ENCODE results near the gene UBE3C. TPM values are rescaled to one million over a fixed set of nuclear protein-coding genes. Genes with fewer than 3 reads are reported as not detected.
"Not testable (repeated sequence)": the region's sequence is repeated elsewhere in the genome, so short reads cannot be mapped to it uniquely, and the experiment has no call there.

The UBE3C gene
- total RNA-seq, 1 donor from 2014 or later: 108 TPM

DNA sequence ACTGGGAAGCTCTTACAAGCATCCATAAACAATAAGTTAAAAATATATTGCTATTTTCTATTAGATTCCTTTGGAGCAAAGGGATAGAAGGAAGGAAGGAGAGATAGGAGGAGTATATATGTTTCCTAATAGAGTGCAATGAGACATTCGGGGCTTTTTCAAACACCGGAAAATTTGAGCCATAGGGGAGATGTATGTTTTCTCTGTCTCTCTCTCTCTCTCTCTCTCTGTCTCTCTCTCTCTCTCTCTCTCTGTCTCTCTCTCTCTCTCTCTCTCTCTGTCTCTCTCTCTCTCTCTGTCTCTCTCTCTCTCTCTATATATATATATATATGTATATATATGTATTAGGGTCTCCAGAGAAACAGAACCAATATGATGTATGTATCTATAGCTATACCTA lies 7.9 kb upstream of the UBE3C start:
- DNase-seq: not testable (repeated sequence)

DNA sequence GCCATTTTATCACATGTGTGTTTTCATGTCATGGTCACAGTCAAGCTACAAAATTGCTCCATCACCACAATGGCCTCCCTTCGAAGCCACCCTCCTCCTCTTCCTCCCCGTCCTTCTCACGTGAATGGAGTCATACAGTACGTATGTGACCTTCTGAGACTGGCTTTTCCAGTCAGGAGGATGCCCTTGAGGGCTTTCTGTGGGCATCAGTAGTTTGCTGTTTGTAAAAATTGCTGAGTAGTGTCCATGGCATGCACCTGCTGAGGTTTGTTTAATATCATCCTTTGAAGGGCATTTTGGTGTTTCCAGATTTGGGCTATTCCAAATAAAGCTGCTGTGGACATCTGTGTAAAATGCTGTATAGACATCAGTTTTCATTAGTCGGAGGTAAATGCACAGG lies 5.9 kb upstream of the UBE3C start:
- no peak for DNase-seq

DNA sequence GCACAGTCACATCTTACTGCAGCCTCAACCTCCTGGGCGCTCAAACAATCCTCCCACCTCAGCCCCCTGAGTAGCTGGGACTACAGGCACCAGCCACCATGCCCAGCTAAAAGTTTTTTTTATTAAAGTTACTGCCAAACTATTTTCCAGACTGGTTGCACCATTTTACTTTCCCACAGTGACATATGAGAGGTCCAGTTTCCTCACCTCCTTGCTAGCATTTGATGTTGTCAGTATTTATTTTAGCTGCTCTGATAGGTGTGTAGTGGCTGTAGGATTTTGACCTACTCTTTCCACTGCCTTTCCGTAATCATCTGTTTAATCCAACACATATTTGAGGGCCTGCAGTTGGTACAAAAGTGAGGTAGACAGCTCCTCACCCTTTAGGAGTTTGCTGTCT lies 5.4 kb upstream of the UBE3C start:
- DNase-seq: no peak

DNA sequence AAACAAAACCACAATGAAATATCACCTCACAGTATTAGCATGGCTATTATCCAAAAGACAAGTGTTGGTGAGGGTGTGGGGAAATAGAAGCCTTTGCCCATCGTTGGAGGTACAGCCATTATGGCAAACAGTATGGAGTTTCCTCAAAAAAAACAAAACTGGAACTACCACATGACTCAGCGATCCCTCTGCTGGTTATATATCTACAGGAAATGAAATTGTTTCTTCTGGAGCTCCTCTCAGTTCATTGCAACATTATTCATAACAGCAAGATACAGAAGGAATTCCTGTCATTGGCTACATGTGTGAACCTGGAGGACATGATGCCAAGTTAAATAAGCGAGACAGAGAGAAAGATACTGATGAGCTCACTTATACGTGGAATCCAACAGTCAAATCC lies 2.4 kb upstream of the UBE3C start:
- DNase-seq: no peak

DNA sequence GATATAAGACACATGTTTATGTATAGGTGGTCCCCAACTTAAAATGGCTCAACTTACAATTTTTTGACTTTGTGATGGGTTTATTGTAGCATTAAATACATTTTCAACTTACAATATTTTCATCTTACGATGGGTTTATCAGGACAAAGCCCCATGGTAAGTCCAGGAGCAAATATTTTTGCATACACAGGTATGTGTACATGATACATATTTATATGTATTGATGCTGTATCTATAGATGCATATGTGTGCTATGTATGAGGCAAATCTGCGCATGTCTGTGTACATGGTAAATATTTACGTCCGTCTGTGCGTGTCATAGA lies 664 bp upstream of the UBE3C start:
- no peak for DNase-seq

DNA sequence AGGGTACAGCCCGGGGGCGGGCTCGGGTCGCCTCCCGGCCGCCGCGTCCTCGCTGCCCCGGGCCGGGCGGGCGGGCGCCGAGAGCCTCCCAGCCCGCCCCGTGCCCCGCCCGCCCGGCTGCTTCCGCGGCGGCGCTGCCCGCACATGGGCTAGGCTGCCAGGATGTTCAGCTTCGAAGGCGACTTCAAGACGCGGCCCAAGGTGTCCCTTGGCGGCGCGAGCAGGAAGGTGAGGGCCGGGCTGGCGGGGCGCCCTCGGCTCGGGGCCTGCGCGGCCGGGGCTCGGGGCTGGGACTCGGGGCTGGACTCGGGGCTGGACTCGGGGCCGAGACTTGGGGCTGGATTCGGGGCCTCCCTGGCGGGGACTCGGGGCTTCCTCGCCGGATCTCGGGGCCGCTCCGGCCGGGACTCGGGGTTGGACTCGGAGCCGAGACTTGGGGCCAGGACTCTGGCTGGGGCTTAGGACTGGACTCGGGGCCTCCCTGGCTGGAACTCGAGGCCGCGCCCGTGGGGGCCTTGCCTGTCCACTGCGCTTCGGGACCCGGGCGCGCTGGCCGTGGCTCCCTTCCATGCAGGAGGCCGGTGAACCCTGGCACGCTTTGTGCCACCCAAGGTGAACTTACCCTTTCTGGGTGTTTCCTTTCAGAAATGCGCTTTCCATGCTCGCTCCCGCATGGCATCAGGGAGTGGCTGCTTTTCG lies 534 bp downstream of the UBE3C start:
- no peak for DNase-seq

DNA sequence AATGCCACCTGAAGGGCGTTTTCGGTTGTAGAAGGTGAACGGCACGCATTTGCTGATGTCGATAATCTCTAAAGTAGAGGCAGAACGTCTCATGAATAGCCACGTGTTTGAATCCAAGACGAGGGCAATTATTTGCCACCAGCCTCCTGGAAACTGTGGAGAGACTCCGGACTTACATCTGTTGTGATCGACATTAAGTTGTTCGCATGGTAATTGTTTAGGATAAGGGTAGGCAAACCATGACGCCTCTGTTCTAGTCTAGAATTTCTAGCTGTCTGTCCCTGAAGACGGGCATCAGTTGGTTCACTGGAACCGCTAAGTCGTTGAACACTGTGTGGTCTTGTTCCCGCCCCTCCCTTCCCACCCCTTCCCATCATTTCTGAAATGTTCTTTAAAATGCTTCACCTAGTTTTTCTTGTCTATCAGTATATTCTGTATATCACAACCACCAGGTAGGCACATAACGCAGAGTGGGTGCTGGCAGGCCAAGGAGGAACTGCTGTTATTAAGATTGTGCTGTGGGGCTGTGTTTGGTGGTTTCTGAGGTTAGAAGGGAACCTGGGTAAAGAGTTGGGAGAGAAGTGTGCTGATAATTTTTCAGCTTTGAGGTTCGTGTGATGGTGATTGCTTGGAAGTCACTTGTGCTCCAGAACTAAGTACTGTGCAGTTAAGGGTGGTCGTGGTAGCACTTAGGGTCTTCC lies 1.2 kb downstream of the UBE3C start:
- DNase-seq: no peak

DNA sequence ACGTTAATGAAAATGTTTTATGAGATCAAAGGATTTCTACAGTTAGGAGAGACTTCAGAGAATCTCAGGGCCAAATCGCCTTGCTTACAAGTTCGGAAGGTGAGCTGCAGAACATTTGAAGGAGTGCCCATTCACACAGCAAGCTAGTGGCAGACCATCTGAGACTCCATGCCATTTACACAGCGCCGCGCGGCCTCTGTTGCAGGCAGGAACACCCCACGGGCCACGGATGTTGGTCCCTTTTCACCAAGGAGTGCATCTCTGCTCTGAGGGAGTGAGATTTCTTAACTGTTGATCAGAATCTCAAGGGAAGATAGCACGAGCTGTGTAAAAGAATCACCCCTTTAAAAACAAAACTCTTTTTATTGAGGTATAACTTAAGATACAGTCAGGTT lies 1.8 kb downstream of the UBE3C start:
- DNase-seq: no peak

DNA sequence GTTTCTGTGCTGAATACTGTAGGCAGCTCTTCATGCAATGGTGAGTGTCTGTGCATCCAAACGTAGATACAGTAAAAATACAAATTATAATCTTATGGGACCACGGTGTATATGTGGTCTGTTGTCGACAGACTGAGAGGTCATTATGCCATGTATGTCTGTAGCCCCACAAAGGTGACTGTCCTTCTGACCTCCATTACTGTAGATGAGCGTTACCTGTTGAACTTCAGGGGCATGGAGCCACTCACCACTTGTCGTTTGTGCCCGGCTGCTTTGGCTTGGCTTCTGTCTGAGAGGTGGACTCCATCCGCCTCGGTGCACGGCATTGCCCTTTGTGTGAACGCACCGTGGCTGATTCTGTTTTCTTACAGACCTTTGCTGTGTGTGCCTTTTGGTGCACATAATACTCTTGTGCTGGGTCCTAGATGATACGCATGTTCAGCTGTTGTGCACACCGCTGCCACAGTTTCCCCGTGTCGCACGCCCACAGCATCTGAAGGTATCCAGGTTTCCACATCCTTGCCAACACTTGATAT lies 2.9 kb downstream of the UBE3C start:
- DNase-seq: no peak

DNA sequence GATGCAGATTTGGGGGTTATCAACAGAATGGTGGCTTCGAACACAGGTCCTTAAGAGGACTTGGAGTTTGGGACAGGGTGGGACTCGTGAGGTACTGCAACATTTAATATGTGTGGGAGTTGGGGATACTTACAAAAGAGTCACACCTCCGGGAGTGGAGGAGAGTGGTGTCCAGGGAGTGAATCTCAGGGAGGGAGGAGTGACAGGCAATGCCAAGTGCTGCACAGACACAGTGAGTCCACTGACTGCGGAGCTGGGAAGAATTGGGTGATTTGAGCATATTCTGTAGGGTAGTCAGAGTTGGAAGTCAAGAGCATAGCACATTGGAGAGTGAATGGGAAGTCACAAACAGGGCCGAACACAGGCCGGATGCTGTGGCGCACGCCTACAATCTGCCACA lies 5.1 kb downstream of the UBE3C start:
- no peak for DNase-seq

DNA sequence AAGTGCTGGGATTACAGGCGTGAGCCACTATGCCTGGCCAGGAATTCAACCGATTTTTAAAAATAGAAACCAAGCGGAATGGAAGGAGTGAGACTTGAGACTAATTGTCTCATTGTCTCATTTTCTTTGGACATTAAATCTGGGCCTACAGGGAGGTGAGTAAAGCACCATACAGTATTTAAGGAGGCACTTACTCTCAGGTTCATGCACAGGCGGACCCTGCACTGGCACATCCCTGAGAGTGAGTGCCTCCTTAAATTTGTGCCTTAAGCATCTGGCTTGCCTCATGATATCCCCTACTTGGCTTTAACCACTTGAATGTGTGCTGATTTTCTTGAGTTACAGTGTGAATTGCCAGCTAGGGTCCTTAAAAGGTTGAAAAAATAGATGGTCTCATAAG lies 10.6 kb downstream of the UBE3C start:
- DNase-seq: no peak

DNA sequence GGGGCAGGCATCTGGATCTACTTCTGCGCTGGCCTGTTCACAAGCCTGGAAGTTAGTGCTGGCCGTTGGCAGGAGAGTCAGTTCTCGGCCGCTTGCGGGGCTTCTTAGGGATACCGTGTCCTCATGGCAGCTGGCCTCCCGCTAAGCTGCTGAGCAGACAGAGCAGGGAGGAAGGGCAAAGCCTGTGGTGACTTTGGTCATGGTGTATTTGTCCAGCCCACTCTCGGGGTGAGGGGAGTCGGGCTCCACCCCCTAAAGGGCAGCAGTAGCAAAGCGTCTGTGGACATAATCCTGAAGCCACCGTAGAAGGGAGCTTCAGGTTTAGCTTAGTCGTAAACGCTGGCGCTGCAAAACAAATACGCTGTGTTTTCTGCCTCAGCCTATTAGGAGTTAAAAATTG lies 12.2 kb downstream of the UBE3C start:
- DNase-seq: no peak

DNA sequence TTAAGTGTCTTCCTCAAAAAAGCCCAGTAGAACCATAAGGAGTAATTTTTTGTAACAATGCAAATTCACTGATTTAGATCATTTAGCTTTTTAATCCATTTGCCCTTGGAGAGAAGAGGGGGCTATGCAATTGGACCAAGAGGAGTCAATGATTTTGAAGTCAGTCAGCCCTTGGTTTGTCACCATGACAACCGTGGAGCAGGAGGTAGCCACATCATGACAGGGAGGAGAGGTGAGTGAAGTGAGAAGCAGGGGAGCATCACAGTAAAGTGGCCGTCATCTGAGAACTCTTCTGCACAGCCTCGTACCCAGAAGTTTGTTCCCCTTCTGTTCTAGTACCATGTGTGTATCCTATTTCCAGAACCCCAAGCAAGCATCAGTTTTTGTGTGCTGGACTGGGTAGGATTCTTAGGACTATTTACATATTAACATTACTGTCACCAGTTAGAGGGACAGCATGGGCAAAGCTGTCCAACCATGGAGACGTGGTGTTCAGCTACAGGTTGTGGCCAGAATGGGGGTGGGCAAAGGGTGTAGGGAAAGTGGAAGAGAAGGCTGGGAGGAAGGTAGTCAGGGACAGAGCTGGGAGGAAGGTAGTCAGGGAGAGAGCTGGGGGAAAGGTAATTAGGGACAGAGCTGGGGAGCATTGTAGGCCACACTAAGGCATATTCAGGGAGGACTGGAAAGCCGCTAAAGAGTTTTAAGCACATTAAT lies 13.1 kb downstream of the UBE3C start:
- no peak for DNase-seq

DNA sequence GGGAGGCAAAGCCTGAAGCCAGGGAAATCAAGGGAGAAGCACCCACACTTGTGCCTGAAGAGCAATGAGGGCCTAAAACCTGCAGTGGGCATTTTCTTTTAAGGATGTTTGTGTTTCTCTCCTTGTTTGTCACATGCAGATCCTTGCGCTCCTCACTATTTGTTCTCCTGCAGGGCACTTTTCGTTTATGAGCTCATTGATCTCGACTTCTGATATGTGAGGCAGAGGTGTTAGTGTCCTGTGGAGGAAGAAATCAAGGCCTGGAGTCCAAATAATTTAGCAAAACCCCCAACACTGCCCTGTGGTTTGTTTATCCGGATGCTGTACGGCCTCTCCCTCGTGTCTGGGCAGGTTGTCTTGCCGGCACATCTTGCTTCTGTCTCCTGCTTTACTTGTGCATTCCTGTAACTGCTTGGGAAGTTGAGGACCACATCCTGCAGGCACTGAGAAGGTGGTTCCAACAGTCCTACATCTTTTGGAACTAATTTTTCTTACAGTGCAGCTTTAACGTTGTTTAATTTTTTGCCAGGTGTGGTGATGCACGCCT lies 13.7 kb downstream of the UBE3C start:
- no peak for DNase-seq

DNA sequence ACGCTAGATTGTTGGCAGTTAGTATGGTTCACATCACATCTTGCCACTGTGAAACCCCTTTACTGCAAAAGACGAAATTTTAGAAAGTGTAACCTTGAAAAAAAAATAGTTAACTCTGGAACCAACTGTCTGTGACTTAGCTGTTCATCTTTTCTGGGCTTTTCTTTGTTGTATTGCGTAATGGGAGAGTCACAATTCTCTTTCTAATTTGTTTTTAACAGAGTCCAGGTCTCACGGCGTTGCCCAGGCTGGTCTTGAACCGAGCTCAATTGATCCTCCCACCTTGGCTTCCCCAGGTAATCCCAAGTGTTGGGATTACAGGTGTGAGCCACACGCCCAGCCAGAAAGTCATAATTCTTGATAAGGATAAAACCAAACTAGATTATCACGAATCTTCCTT lies 14.5 kb downstream of the UBE3C start:
- no peak for DNase-seq

DNA sequence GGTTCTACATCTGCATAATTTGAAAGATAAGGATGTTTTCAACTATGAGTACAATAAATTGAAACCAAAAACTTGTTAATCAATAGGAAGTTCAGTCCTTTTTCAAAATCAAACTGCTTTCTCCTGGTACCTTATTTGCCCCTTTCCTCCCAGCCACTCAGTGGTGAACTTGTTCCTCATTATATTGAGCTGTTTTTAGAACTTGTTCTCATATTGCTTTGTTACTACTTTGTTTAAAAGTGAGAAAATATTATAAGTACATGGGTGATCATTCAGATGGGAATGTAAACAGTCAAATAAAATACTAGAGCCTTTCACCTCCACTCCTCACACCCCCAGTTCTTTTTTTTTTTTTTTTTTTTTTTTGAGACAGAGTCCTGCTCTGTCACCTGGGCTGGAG lies 17.2 kb downstream of the UBE3C start:
- DNase-seq: no peak

DNA sequence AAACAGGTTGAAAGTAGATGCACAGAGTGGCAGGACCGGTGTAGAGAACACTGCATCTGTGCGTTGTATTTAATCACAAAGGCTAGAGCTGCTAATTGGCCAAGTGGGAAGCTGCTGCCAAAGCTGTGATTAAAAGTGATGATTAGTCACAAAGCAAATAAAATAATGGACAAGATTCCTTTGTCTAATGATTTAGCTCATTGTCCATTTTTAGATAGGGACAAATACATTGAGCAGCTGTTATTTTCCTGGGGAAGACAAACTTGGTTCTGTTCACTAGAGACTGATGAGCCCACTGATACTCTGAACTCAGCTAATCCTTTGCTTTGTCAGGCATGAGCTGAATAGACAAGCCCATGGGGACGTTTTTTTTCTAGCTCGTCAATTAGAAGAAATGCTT lies 19.7 kb downstream of the UBE3C start:
- DNase-seq: no peak

DNA sequence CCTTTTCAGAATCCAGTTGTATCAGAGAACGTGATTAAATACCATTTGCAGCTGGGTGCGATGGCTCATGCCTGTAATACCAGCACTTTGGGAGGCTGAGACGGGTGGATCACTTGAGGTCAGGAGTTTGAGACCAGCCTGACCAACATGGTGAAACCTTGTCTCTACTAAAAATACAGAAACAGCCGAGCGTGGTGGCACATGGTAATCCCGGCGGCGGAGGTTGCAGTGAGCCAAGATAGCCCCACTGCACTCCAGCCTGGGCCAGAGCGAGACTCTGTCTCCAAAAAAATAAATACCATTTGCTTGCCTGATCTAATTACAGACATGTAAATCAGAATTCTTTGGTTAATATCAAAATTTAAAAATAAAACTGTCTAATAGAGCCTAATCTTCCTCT lies 20.8 kb downstream of the UBE3C start:
- not testable (repeated sequence) for DNase-seq

DNA sequence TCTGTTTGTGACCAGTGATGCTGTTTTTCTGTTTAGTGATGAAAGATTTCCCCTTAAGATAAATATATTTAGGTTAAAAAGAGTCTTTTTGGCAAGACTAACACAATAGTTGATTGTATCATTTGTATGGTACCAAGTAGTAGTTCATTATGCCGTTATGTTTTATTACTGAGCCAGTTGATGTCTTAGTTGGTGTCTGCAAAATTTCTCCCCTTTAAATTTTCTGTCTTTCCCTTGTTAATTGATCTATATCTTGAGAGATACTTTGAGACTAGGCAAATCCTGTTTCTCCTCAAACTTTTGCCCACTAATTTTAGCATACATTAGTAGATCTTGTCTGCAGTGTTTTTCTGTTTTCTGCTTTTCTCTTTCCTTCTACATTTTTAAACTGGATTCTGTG lies 21.7 kb downstream of the UBE3C start:
- DNase-seq: no peak

DNA sequence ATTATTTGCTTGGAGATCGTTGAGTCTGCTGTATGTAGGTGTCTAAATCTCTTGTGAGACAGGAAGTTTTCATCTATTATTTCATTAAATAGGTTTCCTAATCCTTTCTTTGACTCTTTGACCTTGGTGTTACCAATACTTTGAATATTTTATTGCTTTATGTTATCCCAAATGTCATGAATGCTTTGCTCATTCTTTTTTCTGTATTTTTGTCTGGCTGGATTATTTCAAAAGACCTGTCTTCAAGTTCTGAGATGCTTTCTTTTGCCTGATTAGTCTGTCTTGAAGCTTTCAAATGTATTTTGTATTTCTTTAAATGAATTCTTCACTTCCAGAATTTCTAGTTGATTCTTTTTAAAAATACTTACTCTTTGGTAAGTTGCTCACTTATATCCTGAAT lies 27.3 kb downstream of the UBE3C start:
- DNase-seq: no peak

DNA sequence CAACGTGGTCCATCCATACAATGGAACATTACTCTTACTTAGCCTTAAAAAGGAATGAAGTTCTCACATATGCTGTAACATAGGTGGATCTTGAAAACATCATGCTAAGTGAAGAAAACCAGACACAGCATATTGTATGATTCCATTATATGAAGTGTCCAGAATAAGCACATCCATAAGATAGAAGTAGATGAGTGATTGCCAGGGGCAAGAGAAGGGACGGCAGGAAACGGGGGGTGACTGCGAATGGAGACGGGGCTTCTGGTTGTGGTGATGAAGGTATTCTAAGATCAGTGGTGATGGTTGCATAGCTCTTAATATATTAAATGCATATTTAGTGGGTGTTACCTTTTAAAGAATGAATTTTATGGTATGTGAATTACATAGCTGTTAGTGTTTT lies 29.8 kb downstream of the UBE3C start:
- DNase-seq: no peak

DNA sequence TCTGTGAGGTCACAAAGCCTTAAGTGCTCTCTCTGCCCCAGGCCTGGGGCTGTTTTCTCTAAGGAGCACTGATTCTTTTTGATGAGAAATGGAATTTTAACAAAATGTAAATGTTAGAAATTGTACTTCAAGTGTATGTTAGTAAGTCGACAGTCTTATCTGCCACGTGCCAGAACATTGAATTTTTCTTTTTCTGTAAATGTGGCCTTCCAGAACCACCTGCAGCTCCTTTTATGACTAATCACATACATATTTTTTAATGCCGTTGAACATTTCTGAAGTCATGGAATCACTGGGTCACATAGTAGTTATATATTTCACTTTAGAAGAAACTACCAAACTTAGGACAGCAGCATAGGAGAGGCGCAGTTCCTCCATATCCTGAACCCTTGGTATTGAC lies 38.0 kb downstream of the UBE3C start:
- DNase-seq: no peak

DNA sequence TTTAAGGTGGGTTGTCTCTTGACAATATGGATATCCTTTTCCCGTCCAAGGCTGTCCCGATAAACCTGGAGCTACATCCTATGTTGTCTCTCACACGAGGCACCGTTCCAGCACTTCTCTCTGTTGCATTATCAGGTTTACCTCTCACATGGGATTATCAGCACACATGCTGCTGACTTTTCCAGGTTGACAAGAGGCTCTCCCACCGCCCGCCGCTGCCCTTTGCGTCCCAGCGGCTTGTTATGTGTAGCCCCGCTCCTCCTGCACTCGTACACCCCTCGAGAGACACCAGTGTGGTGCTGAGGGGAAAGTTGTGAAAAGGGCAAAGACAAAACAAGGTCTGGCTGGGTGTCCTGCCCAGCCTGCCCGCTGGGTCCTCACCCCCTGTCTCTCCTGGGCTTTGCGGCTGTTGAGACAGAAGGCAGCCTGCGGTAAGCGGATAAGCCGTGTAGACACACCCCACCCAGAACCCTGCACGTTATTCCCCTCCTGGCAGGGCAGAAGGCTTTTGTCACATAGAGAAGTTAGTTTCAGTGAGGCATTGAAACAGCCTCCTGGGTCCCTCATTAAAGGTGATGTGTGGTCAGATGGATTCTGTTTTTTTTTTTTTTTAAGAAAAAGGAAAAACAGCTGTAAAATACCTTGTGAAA lies 38.7 kb downstream of the UBE3C start:
- DNase-seq: no peak

Measured in occipital lobe (tissue), 2 donors.